Suprapubic skin (tissue), 4 donors: ENCODE results near the gene BCL2L1.

ENCODE experiments used
- POLR2A ChIP-seq, 2 donors: fragments of 450-650 bp; IDR thresholded peaks; one replicate each; pipeline ENCODE4 v1.6.1; 2017; ENCODE audit warnings: antibody characterized with exemption in 2 of 2, mild to moderate bottlenecking in 2 of 2, moderate library complexity in 2 of 2
- POLR2AphosphoS5 ChIP-seq, 3 donors: sonication (generic); formaldehyde crosslinking; IDR thresholded peaks; one replicate each; pipeline ENCODE4 v1.6.1; 2017; ENCODE audit warnings: antibody characterized with exemption in 3 of 3
- TF ChIP-seq, protein P1 (sequence below), 2 donors: fragments of 200-600 bp in 1 of 2; fragments of 450-650 bp in 1 of 2; sonication (generic) in 1 of 2; IDR thresholded peaks; one replicate each; pipeline ENCODE4 v1.5.1; 2016 to 2019; ENCODE audit warnings: antibody characterized with exemption in 2 of 2, mild to moderate bottlenecking in 1 of 2, moderate library complexity in 1 of 2

DNA sequence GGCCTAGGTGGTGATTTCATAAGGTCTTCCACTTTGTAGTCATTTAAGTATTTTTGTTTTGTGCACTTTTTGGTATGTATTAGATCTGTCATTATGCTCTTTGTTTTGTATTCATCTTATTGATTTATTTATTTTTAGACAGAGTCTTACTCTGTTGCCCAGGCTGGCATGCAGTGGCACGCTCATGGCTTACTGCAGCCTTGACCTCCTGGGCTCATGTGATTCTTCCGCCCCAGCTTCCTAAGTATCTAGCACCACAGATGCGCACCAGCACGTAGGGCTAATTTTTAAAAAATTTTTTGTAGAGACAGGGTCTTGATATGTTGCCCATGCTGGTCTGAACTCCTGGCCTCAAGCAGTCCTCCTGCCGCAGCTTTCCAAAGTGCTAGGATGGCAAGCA lies 47.0 kb upstream of the BCL2L1 start:
- TF ChIP-seq POLR2A (IDR thresholded peaks at IDR 0.05): no peak
- TF ChIP-seq, protein P1, sequence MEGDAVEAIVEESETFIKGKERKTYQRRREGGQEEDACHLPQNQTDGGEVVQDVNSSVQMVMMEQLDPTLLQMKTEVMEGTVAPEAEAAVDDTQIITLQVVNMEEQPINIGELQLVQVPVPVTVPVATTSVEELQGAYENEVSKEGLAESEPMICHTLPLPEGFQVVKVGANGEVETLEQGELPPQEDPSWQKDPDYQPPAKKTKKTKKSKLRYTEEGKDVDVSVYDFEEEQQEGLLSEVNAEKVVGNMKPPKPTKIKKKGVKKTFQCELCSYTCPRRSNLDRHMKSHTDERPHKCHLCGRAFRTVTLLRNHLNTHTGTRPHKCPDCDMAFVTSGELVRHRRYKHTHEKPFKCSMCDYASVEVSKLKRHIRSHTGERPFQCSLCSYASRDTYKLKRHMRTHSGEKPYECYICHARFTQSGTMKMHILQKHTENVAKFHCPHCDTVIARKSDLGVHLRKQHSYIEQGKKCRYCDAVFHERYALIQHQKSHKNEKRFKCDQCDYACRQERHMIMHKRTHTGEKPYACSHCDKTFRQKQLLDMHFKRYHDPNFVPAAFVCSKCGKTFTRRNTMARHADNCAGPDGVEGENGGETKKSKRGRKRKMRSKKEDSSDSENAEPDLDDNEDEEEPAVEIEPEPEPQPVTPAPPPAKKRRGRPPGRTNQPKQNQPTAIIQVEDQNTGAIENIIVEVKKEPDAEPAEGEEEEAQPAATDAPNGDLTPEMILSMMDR (IDR thresholded peaks at IDR 0.05): no peak
- no peak for TF ChIP-seq POLR2AphosphoS5 (IDR thresholded peaks at IDR 0.05)
